ENCODE data around the gene MALRD1.

MALRD1 gene

DNA sequence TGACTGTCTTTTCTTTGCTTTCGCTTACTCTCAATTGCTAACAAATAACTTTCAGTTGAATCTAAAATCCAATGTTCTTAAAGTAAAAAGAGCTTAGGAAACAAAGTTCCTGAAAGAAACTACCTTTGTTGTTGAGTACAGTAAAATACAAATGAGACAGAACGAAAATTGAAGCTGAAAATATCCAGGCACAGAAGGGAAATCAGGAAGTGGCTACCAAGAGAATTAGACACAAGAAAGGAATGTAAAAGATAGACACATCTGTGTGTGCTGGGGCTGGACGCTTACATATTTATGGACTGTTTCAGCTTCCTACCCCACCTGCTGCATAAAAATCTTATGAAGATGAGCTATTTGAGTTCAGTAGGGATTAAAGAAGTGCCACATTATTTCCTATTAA is 606.0 kb downstream of the MALRD1 start:
- no peak overlapping the region for H3K4me2 ChIP-seq (ENCODE audit: low read length)
- no peaks in the 10 kb centered on the region for H3K27me3 ChIP-seq (ENCODE audit: low read depth, low read length)
- no peaks in the 10 kb centered on the region for H3K36me3 ChIP-seq (replicated peaks; ENCODE audit: low read depth, low read length)
- H3K4me1 ChIP-seq (ENCODE audit: low read length) = no peaks in the 10 kb centered on the region
- H4K20me1 ChIP-seq (ENCODE audit: insufficient read depth, low read length) = no peaks in the 10 kb centered on the region
- no peak overlapping the region for H3K27ac ChIP-seq (ENCODE audit: low read length)
- no peaks in the 10 kb centered on the region for H3K9me3 ChIP-seq (ENCODE audit: insufficient read depth, low read length)
- TF ChIP-seq, protein P1, sequence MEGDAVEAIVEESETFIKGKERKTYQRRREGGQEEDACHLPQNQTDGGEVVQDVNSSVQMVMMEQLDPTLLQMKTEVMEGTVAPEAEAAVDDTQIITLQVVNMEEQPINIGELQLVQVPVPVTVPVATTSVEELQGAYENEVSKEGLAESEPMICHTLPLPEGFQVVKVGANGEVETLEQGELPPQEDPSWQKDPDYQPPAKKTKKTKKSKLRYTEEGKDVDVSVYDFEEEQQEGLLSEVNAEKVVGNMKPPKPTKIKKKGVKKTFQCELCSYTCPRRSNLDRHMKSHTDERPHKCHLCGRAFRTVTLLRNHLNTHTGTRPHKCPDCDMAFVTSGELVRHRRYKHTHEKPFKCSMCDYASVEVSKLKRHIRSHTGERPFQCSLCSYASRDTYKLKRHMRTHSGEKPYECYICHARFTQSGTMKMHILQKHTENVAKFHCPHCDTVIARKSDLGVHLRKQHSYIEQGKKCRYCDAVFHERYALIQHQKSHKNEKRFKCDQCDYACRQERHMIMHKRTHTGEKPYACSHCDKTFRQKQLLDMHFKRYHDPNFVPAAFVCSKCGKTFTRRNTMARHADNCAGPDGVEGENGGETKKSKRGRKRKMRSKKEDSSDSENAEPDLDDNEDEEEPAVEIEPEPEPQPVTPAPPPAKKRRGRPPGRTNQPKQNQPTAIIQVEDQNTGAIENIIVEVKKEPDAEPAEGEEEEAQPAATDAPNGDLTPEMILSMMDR (IDR thresholded peaks at IDR 0.05; ENCODE audit: low read depth, low read length) = no peak
- TF ChIP-seq EZH2phosphoT487 (IDR thresholded peaks at IDR 0.05; ENCODE audit: low read depth) = no peak
- H3K9ac ChIP-seq (ENCODE audit: low read length) = no peak overlapping the region
- H2AFZ ChIP-seq (ENCODE audit: low read depth, low read length) = no peak overlapping the region
- no peaks in the 10 kb centered on the region for H3K79me2 ChIP-seq (ENCODE audit: low read length)
- no peak overlapping the region for H3K4me3 ChIP-seq (ENCODE audit: low read length)

DNA sequence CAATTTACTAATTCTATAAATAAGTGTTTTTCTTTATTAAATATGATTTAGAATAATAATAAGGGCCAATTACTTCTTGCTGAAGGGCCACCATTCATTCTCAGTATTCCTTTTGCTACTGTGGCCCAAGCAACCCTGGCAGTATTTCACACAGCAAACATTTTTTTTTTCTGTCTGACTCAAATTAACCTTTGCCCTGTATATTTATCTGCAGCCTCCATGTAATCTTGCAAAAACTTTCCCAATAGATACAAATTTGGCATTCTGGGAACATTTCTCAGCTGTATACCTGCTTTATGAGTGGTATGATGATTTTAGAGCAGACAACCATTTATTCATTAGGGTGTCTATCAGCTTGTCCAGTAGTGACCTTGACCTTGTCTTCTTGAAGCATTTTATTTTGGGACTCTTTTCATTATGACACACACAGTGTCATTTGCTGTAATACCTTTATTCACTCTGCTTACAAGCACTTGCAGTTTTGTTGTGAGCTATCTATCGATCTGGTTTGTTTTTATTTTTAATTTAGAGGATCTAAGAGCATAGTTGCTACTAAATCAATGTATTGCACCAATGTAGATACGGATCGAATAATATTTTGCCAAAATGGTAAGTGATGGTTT is 607.9 kb downstream of the MALRD1 start:
- Histone ChIP-seq H3K79me2 (ENCODE audit: low read length) (no peaks in the 10 kb centered on the region), H3K27me3 (ENCODE audit: low read depth, low read length) (no peaks in the 10 kb centered on the region), H2AFZ (ENCODE audit: low read depth, low read length) (no peak overlapping the region), H4K20me1 (ENCODE audit: insufficient read depth, low read length) (no peaks in the 10 kb centered on the region), H3K36me3 (replicated peaks; ENCODE audit: low read depth, low read length) (no peaks in the 10 kb centered on the region), H3K4me3 (ENCODE audit: low read length) (no peak overlapping the region), H3K9ac (ENCODE audit: low read length) (no peak overlapping the region), H3K27ac (ENCODE audit: low read length) (no peak overlapping the region), H3K4me1 (ENCODE audit: low read length) (no peaks in the 10 kb centered on the region), H3K9me3 (ENCODE audit: insufficient read depth, low read length) (no peaks in the 10 kb centered on the region), H3K4me2 (ENCODE audit: low read length) (no peak overlapping the region)
- TF ChIP-seq, protein P1 (IDR thresholded peaks at IDR 0.05; ENCODE audit: low read depth, low read length) = no peak
- no peak for TF ChIP-seq EZH2phosphoT487 (IDR thresholded peaks at IDR 0.05; ENCODE audit: low read depth)

DNA sequence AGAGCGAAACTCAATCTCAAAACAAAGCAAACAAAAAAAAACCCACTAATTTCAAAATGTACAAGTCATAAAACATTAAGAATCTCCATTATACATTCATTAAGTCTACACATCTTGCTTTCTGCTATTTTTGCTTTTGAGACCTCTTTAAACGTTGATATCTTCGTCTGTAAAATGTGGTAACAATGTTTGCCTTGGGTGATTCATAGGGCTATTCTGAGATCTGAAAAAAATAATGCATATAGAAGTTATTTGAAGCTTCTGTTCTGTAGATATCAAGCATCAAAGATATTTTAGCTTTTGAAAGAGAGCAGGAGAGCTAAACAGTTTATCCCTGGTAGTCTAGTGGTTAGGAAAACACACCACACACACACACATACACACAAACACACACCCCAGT is 609.5 kb downstream of the MALRD1 start:
- no peak overlapping the region for H2AFZ ChIP-seq (ENCODE audit: low read depth, low read length)
- TF ChIP-seq EZH2phosphoT487 (IDR thresholded peaks at IDR 0.05; ENCODE audit: low read depth) = no peak
- TF ChIP-seq, protein P1 (IDR thresholded peaks at IDR 0.05; ENCODE audit: low read depth, low read length) = no peak
- no peaks in the 10 kb centered on the region for H4K20me1 ChIP-seq (ENCODE audit: insufficient read depth, low read length)
- H3K36me3 ChIP-seq (replicated peaks; ENCODE audit: low read depth, low read length) = no peaks in the 10 kb centered on the region
- H3K79me2 ChIP-seq (ENCODE audit: low read length) = no peaks in the 10 kb centered on the region
- H3K27me3 ChIP-seq (ENCODE audit: low read depth, low read length) = no peaks in the 10 kb centered on the region
- H3K27ac ChIP-seq (ENCODE audit: low read length) = no peak overlapping the region
- H3K9me3 ChIP-seq (ENCODE audit: insufficient read depth, low read length) = no peaks in the 10 kb centered on the region
- H3K4me1 ChIP-seq (ENCODE audit: low read length) = no peaks in the 10 kb centered on the region
- H3K9ac ChIP-seq (ENCODE audit: low read length) = no peak overlapping the region
- H3K4me2 ChIP-seq (ENCODE audit: low read length) = no peak overlapping the region
- H3K4me3 ChIP-seq (ENCODE audit: low read length) = no peak overlapping the region

GRCh38 chr10:19658622-19659233 is 610.1 kb downstream of the MALRD1 start:
- Histone ChIP-seq H3K9ac (ENCODE audit: low read length) (no peak overlapping the region), H3K79me2 (ENCODE audit: low read length) (no peaks in the 10 kb centered on the region), H2AFZ (ENCODE audit: low read depth, low read length) (no peak overlapping the region), H3K4me2 (ENCODE audit: low read length) (no peak overlapping the region), H3K36me3 (replicated peaks; ENCODE audit: low read depth, low read length) (no peaks in the 10 kb centered on the region), H3K4me3 (ENCODE audit: low read length) (no peak overlapping the region), H3K27ac (ENCODE audit: low read length) (no peak overlapping the region), H3K27me3 (ENCODE audit: low read depth, low read length) (no peaks in the 10 kb centered on the region), H4K20me1 (ENCODE audit: insufficient read depth, low read length) (no peaks in the 10 kb centered on the region), H3K9me3 (ENCODE audit: insufficient read depth, low read length) (no peaks in the 10 kb centered on the region), H3K4me1 (ENCODE audit: low read length) (no peaks in the 10 kb centered on the region)
- TF ChIP-seq, protein P1 (IDR thresholded peaks at IDR 0.05; ENCODE audit: low read depth, low read length) = no peak
- no peak for TF ChIP-seq EZH2phosphoT487 (IDR thresholded peaks at IDR 0.05; ENCODE audit: low read depth)

Data from OCI-LY3 (cell line).